ENCODE results near the gene DDB1. TPM values are rescaled to one million over a fixed set of nuclear protein-coding genes. Genes with fewer than 3 reads are reported as not detected.
A peak's percentile ranks its signal among the peaks of the same experiment; 100 is the strongest.

Gene DDB1
- total and polyA plus RNA-seq, 9 of the 15 experiments (the other 6 are each of a cell fraction or from before 2014, with no cell fraction given), result 172 to 361 (median 266) TPM

- POLR2A ChIA-PET, result interaction anchor here (0.5 to 1.4 kb wide), 4 partner anchors 8 to 171 kb away, joined by 3 to 4 read pairs (median 3); partner anchors contain the start of genes CPSF7 and SDHAF2
- intact Hi-C loops (cut with micrococcal nuclease), result loop anchor here (5.0 kb wide), 2 partner anchors 44 to 74 kb away; partner anchors contain the start of genes DDB1 and TKFC
Measured at GRCh38 chr11:61258546-61258945, 74.4 kb downstream of the DDB1 start.

More at GRCh38 chr11:61258546-61258945, 74.4 kb downstream of the DDB1 start:
- Histone ChIP-seq H3K4me1 (replicated peaks in 1 of 2; ENCODE audit: control insufficient read depth in 2 of 2, insufficient read depth in 2 of 2, low read length in 2 of 2) (peaks cover 0 to 13% of the 10 kb centered on the region in 2 experiments; a peak in 2 of 5 replicates), H3K36me3 (ENCODE audit: control insufficient read depth, insufficient read depth, low read length) (no peaks in the 10 kb centered on the region), H3K79me2 (ENCODE audit: control insufficient read depth, insufficient read depth, low read length) (no peaks in the 10 kb centered on the region), H3K9me3 (replicated peaks; ENCODE audit: control insufficient read depth, insufficient read depth, low read depth, low read length) (no peaks in the 10 kb centered on the region), H3K4me2 (ENCODE audit: insufficient read depth, low read length) (no peak overlapping the region), H3K9me1 (ENCODE audit: control insufficient read depth, insufficient read depth, low read length) (no peaks in the 10 kb centered on the region), H2AFZ (ENCODE audit: low read depth, low read length) (no peak overlapping the region), H3K4me3 (no peak overlapping the region), H3K9ac (ENCODE audit: insufficient read depth in 1 of 2, low read depth in 2 of 2, low read length in 2 of 2) (peak overlapping the region in 1 of 2 experiments; percentile 31; a peak in 2 of 4 replicates), H3K27me3 (ENCODE audit: control insufficient read depth in 2 of 2, insufficient read depth in 2 of 2, low read length in 2 of 2) (no peaks in the 10 kb centered on the region), H3K27ac (ENCODE audit: extremely low read depth, low read depth, low read length) (no peak overlapping the region), H4K20me1 (replicated peaks; ENCODE audit: control insufficient read depth, insufficient read depth, low read length) (no peaks in the 10 kb centered on the region)
- FAIRE-seq (no peak), DNase-seq (ENCODE audit: extremely low read depth in 1 of 4, low spot score in 3 of 4) (no peak), ATAC-seq (no peak)
- CTCF ChIA-PET (ENCODE audit: low intra/inter-chr PET ratio), result no interaction called here
- BruUV-seq (replicated peaks), result no TSS peak
- WGBS (ENCODE audit: insufficient coverage, low coverage, missing lambda C conversion rate), result 37% methylated on average over 7 of the region's 9 CpGs
- TF ChIP-seq MCM3 (IDR thresholded peaks at IDR 0.05), result no peak
- TF ChIP-seq EP400 (IDR thresholded peaks at IDR 0.05), result no peak
- TF ChIP-seq CLOCK (CRISPR knock-in tag; IDR thresholded peaks at IDR 0.05; ENCODE audit: borderline replicate concordance), result no peak
- TF ChIP-seq CBX8 (IDR thresholded peaks at IDR 0.05; ENCODE audit: borderline replicate concordance, extremely low read depth, low read depth, low read length, poor library complexity, severe bottlenecking), result no peak
- no peak for TF ChIP-seq ZNF24 (IDR thresholded peaks at IDR 0.05)
- no peak for TF ChIP-seq PRMT5 (CRISPR knock-in tag; IDR thresholded peaks at IDR 0.05)
- no peak for TF ChIP-seq ZBTB12 (CRISPR knock-in tag; IDR thresholded peaks at IDR 0.05)
- TF ChIP-seq MNT (conservative IDR thresholded peaks at IDR 0.05), result no peak
- no peak for TF ChIP-seq ZBTB1 (CRISPR knock-in tag; IDR thresholded peaks at IDR 0.05; ENCODE audit: borderline replicate concordance, low read depth)
- no peak for TF ChIP-seq ZNF174 (CRISPR knock-in tag; IDR thresholded peaks at IDR 0.05)
- in situ Hi-C loops (cut with MboI), result loop anchor here (5.0 kb wide), 1 partner anchor 129 kb away; no protein-coding TSS in a partner anchor
